HepG2 (cell line): ENCODE measurements around the gene RPS2. TPM values are rescaled to one million over a fixed set of nuclear protein-coding genes. Genes with fewer than 3 reads are reported as not detected.

ENCODE experiments used
- ATAC-seq: fragments of 200-7000 bp; cut with Tn5 transposase; 3 replicates; pipeline ENCODE4 v1.9.1; 2020; ENCODE audit warnings: mild to moderate bottlenecking, moderate library complexity
- BruUV-seq: library from RNA; stranded (reverse); fragments of 400-500 nt; replicated peaks from 2 replicates; lab custom pipeline; 2021; lab: Mats Ljungman, UMichigan
- CTCF ChIA-PET: fragments of 300-600 bp; formaldehyde crosslinking; extraction: SDS; loops from one replicate; lab custom pipeline; 2021; ENCODE audit warnings: low total read pairs, inconsistent platforms, low intra/inter-chr PET ratio; lab: Yijun Ruan, JAX
- POLR2A ChIA-PET: fragments of 350-600 bp; sonication (Branson Sonifier 250); formaldehyde crosslinking; loops from one replicate; lab custom pipeline; 2020; ENCODE audit warnings: antibody characterized with exemption, inconsistent platforms; lab: Yijun Ruan, JAX
- DNase-seq: peaks from one replicate; pipeline ENCODE4 v3.0.0-alpha.2; 2015; ENCODE audit warnings: low spot score
- FAIRE-seq: peaks from 3 replicates; lab custom pipeline; 2011; peaks lifted over from hg19 to GRCh38; lab: Jason Lieb, UNC
- H2AFZ ChIP-seq: one replicate; pipeline ENCODE4 v1.6.1; 2011; ENCODE audit warnings: low read length, inconsistent platforms
- H3K27ac ChIP-seq: fragments of 300-600 bp; 3 replicates; pipeline ENCODE4 v1.8.0; 2011; ENCODE audit warnings: mixed run types, mild to moderate bottlenecking, mixed read lengths, low read length, inconsistent platforms; ENCODE audit not compliant: insufficient read depth; ENCODE audit errors: extremely low read length
- H3K27me3 ChIP-seq, 2 experiments: fragments of 200-600 bp in 1 of 2; 2 replicates in 1 of 2; 3 replicates in 1 of 2; pipeline versions ENCODE4 v1.6.0 to v1.8.0; 2011; ENCODE audit warnings: low read length in 2 of 2, mild to moderate bottlenecking in 2 of 2, moderate library complexity in 2 of 2, inconsistent platforms in 1 of 2; ENCODE audit not compliant: insufficient read depth in 2 of 2, control insufficient read depth in 1 of 2
- H3K36me3 ChIP-seq, 2 experiments: fragments of 200-600 bp in 1 of 2; replicated peaks in 1 of 2; 2 replicates in 1 of 2; 3 replicates in 1 of 2; pipeline versions ENCODE4 v1.5.1 to v1.8.0; 2011; ENCODE audit warnings: low read length in 2 of 2, inconsistent platforms in 1 of 2; ENCODE audit not compliant: insufficient read depth in 2 of 2, control insufficient read depth in 1 of 2
- H3K4me1 ChIP-seq: 2 replicates; pipeline ENCODE4 v1.5.1; 2012; ENCODE audit warnings: low read length, inconsistent platforms; ENCODE audit not compliant: insufficient read depth
- H3K4me2 ChIP-seq: 2 replicates; pipeline ENCODE4 v1.6.0; 2011; ENCODE audit warnings: low read depth, low read length, inconsistent platforms
- H3K4me3 ChIP-seq, 3 experiments: fragments of 200-600 bp in 1 of 3; sonication (generic), shearing (Covaris generic) in 1 of 3; replicated peaks in 1 of 3; 2 replicates each; pipeline ENCODE4 v1.5.1; 2011 to 2016; ENCODE audit warnings: low read length in 3 of 3, inconsistent platforms in 2 of 3, low read depth in 2 of 3, mild to moderate bottlenecking in 2 of 3, control low read depth in 1 of 3, mixed read lengths in 1 of 3; ENCODE audit not compliant: insufficient read depth in 1 of 3
- H3K79me2 ChIP-seq: one replicate; pipeline ENCODE4 v1.6.1; 2011; ENCODE audit warnings: low read length, inconsistent platforms; ENCODE audit not compliant: insufficient read depth
- H3K9ac ChIP-seq: 2 replicates; pipeline ENCODE4 v1.6.0; 2011; ENCODE audit warnings: mild to moderate bottlenecking, low read depth, low read length, inconsistent platforms; ENCODE audit not compliant: insufficient read depth
- H3K9me3 ChIP-seq: 2 replicates; pipeline ENCODE4 v1.5.1; 2012; ENCODE audit warnings: mild to moderate bottlenecking, low read length
- H4K20me1 ChIP-seq: 2 replicates; pipeline ENCODE4 v1.6.0; 2011; ENCODE audit warnings: inconsistent platforms, mild to moderate bottlenecking, low read length, moderate library complexity; ENCODE audit not compliant: insufficient read depth
- RARG ChIP-seq: sonication (generic); formaldehyde crosslinking; IDR thresholded peaks from 2 replicates; pipeline ENCODE4 v1.4.0; 2020; ENCODE audit warnings: low read depth, mild to moderate bottlenecking, missing genetic modification reagents
- ZNF879 ChIP-seq: sonication (generic); formaldehyde crosslinking; IDR thresholded peaks from 2 replicates; pipeline ENCODE4 v1.8.1; 2023; ENCODE audit warnings: missing genetic modification reagents
- WGBS: methylation state at CpG from one replicate; pipeline ENCODE4 v1.1.6; 2017; ENCODE audit warnings: low lambda C conversion rate; 5-methylcytosine and 5-hydroxymethylcytosine counted together
- in situ Hi-C: cut with HindIII; loops from 2 replicates; pipeline ENCODE4 v1.10.0; 2017; ENCODE audit warnings: low pct_unique_long_range_greater_than_20kb; ENCODE audit not compliant: extremely low pct_ligation_motif_present
- intact Hi-C: fragments of 100-400 bp; cut with micrococcal nuclease; formaldehyde crosslinking; loops from one replicate; pipeline ENCODE4 v1.10.0; 2022; ENCODE audit not compliant: unreplicated experiment
- polyA plus RNA-seq, 8 experiments: library from polyadenylated mRNA; depleted of rRNA in 3 of 8; stranded (reverse) in 7 of 8; unstranded in 1 of 8; fragments of >200 nt; fragmentation: Illumina TruSeq in 4 of 8; extraction: Trizol in 4 of 8; gene quantifications; 2 replicates each; pipeline versions ENCODE4 v1.2.1 to v1.2.3, GENCODE V29; 2011 to 2016; ENCODE audit warnings: low read depth in 4 of 8, missing spikeins in 1 of 8, mixed read lengths in 1 of 8; ENCODE audit not compliant: insufficient read depth in 1 of 8
- total RNA-seq, 5 experiments: library from RNA; depleted of rRNA; stranded (reverse); fragments of >200 nt; fragmentation: Illumina TruSeq; extraction: Trizol; gene quantifications; 2 replicates each; pipeline ENCODE4 v1.2.3, GENCODE V29; 2016; ENCODE audit warnings: low read depth in 1 of 5
- TF ChIP-seq, protein P1 (sequence below): sonication (generic); formaldehyde crosslinking; IDR thresholded peaks from 2 replicates; pipeline ENCODE4 v1.8.1; 2023; ENCODE audit warnings: mild to moderate bottlenecking, missing genetic modification reagents, borderline replicate concordance
- TF ChIP-seq, protein P2 (sequence below): sonication (generic); formaldehyde crosslinking; IDR thresholded peaks from 2 replicates; pipeline ENCODE4 v1.5.0; 2020; ENCODE audit warnings: mild to moderate bottlenecking, missing genetic modification reagents, moderate library complexity
- TF ChIP-seq, protein P3 (sequence below): sonication (generic); formaldehyde crosslinking; IDR thresholded peaks from 2 replicates; pipeline ENCODE4 v1.8.0; 2022; ENCODE audit warnings: mild to moderate bottlenecking, missing genetic modification reagents
- TF ChIP-seq, protein P4 (sequence below): sonication (generic); formaldehyde crosslinking; IDR thresholded peaks from 2 replicates; pipeline ENCODE4 v1.5.0; 2020; ENCODE audit warnings: missing genetic modification reagents

Gene RPS2
- total and polyA plus RNA-seq, 2 of the 13 experiments (the other 11 are each of a cell fraction or from before 2014, with no cell fraction given): 1,908 to 4,514 TPM

DNA sequence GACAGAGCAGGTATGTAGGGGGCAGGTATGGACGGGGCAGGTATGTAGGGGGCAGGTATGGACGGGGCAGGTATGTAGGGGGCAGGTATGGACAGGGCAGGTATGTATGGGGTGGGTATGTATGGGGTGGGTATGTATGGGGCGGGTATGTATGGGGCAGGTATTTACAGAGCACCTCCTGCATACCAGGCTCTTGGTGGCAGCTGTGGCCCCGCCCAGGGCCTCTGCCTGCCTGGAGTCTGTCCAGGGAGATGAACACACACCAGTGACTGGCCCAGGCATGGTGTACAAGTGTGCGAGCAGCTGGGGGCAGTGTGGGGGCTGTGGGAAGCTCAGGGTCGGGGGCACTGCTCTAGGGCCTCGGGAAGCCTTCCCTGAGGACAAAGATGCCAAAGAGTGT is 14.6 kb downstream of the RPS2 start:
- no peak overlapping the region for H3K27ac ChIP-seq
- BruUV-seq: no TSS peak
- FAIRE-seq: no peak
- no peaks in the 10 kb centered on the region for H3K36me3 ChIP-seq
- H3K79me2 ChIP-seq: no peaks in the 10 kb centered on the region
- ChIA-PET POLR2A (interaction anchor here (3.4 to 3.6 kb wide), 2 partner anchors 10 to 15 kb away, joined by 26 to 27 read pairs; partner anchors contain the start of gene RPS2), CTCF (no interaction called here)
- no peak overlapping the region for H2AFZ ChIP-seq
- H3K4me1 ChIP-seq: peaks cover 38% of the 10 kb centered on the region
- intact Hi-C loops: no loop called here
- H4K20me1 ChIP-seq: no peaks in the 10 kb centered on the region
- TF ChIP-seq RARG (CRISPR knock-in tag) (no peak), ZNF879 (CRISPR knock-in tag) (no peak)
- TF ChIP-seq, protein P1, sequence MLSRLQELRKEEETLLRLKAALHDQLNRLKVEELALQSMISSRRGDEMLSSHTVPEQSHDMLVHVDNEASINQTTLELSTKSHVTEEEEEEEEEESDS (CRISPR knock-in tag): no peak
- TF ChIP-seq, protein P2, sequence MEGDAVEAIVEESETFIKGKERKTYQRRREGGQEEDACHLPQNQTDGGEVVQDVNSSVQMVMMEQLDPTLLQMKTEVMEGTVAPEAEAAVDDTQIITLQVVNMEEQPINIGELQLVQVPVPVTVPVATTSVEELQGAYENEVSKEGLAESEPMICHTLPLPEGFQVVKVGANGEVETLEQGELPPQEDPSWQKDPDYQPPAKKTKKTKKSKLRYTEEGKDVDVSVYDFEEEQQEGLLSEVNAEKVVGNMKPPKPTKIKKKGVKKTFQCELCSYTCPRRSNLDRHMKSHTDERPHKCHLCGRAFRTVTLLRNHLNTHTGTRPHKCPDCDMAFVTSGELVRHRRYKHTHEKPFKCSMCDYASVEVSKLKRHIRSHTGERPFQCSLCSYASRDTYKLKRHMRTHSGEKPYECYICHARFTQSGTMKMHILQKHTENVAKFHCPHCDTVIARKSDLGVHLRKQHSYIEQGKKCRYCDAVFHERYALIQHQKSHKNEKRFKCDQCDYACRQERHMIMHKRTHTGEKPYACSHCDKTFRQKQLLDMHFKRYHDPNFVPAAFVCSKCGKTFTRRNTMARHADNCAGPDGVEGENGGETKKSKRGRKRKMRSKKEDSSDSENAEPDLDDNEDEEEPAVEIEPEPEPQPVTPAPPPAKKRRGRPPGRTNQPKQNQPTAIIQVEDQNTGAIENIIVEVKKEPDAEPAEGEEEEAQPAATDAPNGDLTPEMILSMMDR (CRISPR knock-in tag): peak; percentile 27
- no peak for DNase-seq
- no peak overlapping the region for H3K9ac ChIP-seq
- no peak overlapping the region; a peak in 1 of 6 replicates for H3K4me3 ChIP-seq
- in situ Hi-C loops: no loop called here
- 11% methylated on average over 4 of the region's 7 CpGs for WGBS
- H3K4me2 ChIP-seq: peak overlapping the region; percentile 32; the same call in 1 of the 2 replicates
- no peaks in the 10 kb centered on the region for H3K9me3 ChIP-seq
- H3K27me3 ChIP-seq: peaks cover 3 to 23% of the 10 kb centered on the region in 2 experiments; a peak in 4 of 5 replicates
- peak; percentile 37 for ATAC-seq

DNA sequence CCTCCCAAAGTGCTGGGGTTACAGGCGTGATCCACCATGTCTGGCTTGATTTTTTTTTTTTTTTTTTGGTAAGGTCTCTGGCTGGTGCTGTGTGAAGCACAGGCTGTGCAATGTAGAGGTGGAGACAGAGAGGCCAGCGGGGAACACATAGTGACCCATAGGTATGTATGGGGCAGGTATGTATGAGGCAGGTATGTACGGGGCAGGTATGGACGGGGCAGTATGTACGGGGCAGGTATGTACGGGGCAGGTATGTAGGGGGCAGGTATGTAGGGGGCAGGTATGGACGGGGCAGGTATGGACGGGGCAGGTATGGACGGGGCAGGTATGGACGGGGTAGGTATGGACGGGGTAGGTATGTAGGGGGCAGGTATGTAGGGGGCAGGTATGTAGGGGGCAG is 15.1 kb downstream of the RPS2 start:
- 77% methylated on average over 11 of the region's 11 CpGs for WGBS
- CTCF ChIA-PET: no interaction called here
- TF ChIP-seq, protein P3, sequence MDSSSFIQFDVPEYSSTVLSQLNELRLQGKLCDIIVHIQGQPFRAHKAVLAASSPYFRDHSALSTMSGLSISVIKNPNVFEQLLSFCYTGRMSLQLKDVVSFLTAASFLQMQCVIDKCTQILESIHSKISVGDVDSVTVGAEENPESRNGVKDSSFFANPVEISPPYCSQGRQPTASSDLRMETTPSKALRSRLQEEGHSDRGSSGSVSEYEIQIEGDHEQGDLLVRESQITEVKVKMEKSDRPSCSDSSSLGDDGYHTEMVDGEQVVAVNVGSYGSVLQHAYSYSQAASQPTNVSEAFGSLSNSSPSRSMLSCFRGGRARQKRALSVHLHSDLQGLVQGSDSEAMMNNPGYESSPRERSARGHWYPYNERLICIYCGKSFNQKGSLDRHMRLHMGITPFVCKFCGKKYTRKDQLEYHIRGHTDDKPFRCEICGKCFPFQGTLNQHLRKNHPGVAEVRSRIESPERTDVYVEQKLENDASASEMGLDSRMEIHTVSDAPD (CRISPR knock-in tag): no peak
- TF ChIP-seq, protein P4, sequence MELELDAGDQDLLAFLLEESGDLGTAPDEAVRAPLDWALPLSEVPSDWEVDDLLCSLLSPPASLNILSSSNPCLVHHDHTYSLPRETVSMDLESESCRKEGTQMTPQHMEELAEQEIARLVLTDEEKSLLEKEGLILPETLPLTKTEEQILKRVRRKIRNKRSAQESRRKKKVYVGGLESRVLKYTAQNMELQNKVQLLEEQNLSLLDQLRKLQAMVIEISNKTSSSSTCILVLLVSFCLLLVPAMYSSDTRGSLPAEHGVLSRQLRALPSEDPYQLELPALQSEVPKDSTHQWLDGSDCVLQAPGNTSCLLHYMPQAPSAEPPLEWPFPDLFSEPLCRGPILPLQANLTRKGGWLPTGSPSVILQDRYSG (CRISPR knock-in tag): no peak

More for the DNA sequence above, 15.1 kb downstream of the RPS2 start:
- Histone ChIP-seq H3K36me3 (no peaks in the 10 kb centered on the region), H3K4me3 (no peak overlapping the region), H3K9me3 (no peaks in the 10 kb centered on the region), H3K79me2 (no peaks in the 10 kb centered on the region), H3K27ac (no peak overlapping the region), H2AFZ (no peak overlapping the region), H3K4me1 (peaks cover 33% of the 10 kb centered on the region), H4K20me1 (no peaks in the 10 kb centered on the region), H3K4me2 (no peak overlapping the region), H3K27me3 (peaks cover 3 to 19% of the 10 kb centered on the region in 2 experiments; a peak in 4 of 5 replicates), H3K9ac (no peak overlapping the region)
- POLR2A ChIA-PET: interaction anchor here (3.4 to 3.6 kb wide), 2 partner anchors 9 to 15 kb away, joined by 26 to 27 read pairs; partner anchors contain the start of gene RPS2
- in situ Hi-C loops: no loop called here
- DNase-seq (no peak), FAIRE-seq (no peak), ATAC-seq (no peak)
- intact Hi-C loops: no loop called here
- no TSS peak for BruUV-seq
